A549 (cell line): ENCODE measurements around the gene CYB561D1. TPM values are rescaled to one million over a fixed set of nuclear protein-coding genes. Genes with fewer than 3 reads are reported as not detected.

ENCODE experiments used
- ATAC-seq, 2 experiments: fragments of 200-7000 bp in 1 of 2; fragments of >200 bp in 1 of 2; cut with Nextera tagmentation in 1 of 2; cut with Tn5 transposase in 1 of 2; 3 replicates each; pipeline versions ENCODE4 v1.8.0 to v1.9.1; 2018 to 2020; ENCODE audit warnings: mild to moderate bottlenecking in 1 of 2, moderate library complexity in 1 of 2
- CTCF ChIA-PET: fragments of 300-600 bp; sonication (Branson Sonifier 250); formaldehyde crosslinking; extraction: SDS; loops from one replicate; lab custom pipeline; 2021; ENCODE audit warnings: antibody characterized with exemption, inconsistent platforms; lab: Yijun Ruan, JAX
- POLR2A ChIA-PET: fragments of 350-600 bp; formaldehyde crosslinking; extraction: SDS; loops from one replicate; lab custom pipeline; 2021; ENCODE audit warnings: antibody characterized with exemption, inconsistent platforms; lab: Yijun Ruan, JAX
- DNase-seq, 2 experiments: peaks; one replicate each; pipeline versions ENCODE4 v3.0.0 to v3.0.0-alpha.2; 2011 to 2016; ENCODE audit warnings: low read depth in 1 of 2, low spot score in 1 of 2
- FAIRE-seq: peaks from 2 replicates; lab custom pipeline; 2011; peaks lifted over from hg19 to GRCh38; lab: Jason Lieb, UNC
- H3K27ac ChIP-seq, 2 experiments: fragments of >200 bp; sonication (Bioruptor Twin); formaldehyde crosslinking; 3 replicates each; pipeline ENCODE4 v1.5.1; 2016 to 2017
- H3K4me1 ChIP-seq: fragments of >200 bp; sonication (Bioruptor Twin); formaldehyde crosslinking; 3 replicates; pipeline ENCODE4 v1.6.1; 2016
- H3K4me2 ChIP-seq: fragments of >200 bp; sonication (Bioruptor Twin); formaldehyde crosslinking; 3 replicates; pipeline ENCODE4 v1.6.1; 2016
- H3K4me3 ChIP-seq: fragments of >200 bp; sonication (Bioruptor Twin); formaldehyde crosslinking; 3 replicates; pipeline ENCODE4 v1.5.1; 2016
- H3K9me3 ChIP-seq: fragments of >200 bp; sonication (Bioruptor Twin); formaldehyde crosslinking; 3 replicates; pipeline ENCODE4 v1.6.1; 2016
- BCL3 ChIP-seq: fragments of >200 bp; sonication (Bioruptor Twin); formaldehyde crosslinking; IDR thresholded peaks from 3 replicates; pipeline ENCODE4 v1.6.1; 2016
- BHLHE40 ChIP-seq: IDR thresholded peaks from 2 replicates; pipeline ENCODE4 v1.6.1; 2012; ENCODE audit warnings: low read depth, low read length, inconsistent platforms
- CBX2 ChIP-seq: fragments of 200-600 bp; sonication (generic); IDR thresholded peaks from 2 replicates; pipeline ENCODE4 v1.6.1; 2016; ENCODE audit warnings: low read depth, mild to moderate bottlenecking, borderline replicate concordance
- CHD4 ChIP-seq: fragments of 200-600 bp; sonication (generic); IDR thresholded peaks from 2 replicates; pipeline ENCODE4 v1.6.1; 2016; ENCODE audit warnings: antibody characterized with exemption, mild to moderate bottlenecking, borderline replicate concordance
- FOSB ChIP-seq: fragments of 250-450 bp; sonication (Bioruptor Pico); IDR thresholded peaks from 2 replicates; pipeline ENCODE4 v1.5.0; 2020; ENCODE audit warnings: mild to moderate bottlenecking, moderate library complexity
- FOXS1 ChIP-seq: fragments of 250-450 bp; sonication (Bioruptor Pico); IDR thresholded peaks from 2 replicates; pipeline ENCODE4 v1.5.0; 2020; ENCODE audit warnings: mild to moderate bottlenecking, moderate library complexity
- HDAC2 ChIP-seq: fragments of 200-600 bp; sonication (generic); IDR thresholded peaks from 2 replicates; pipeline ENCODE4 v1.6.1; 2016
- HOXB5 ChIP-seq: fragments of 250-450 bp; sonication (Bioruptor Pico); IDR thresholded peaks from 2 replicates; pipeline ENCODE4 v1.5.0; 2020; ENCODE audit warnings: mild to moderate bottlenecking, moderate library complexity
- JUNB ChIP-seq: fragments of >200 bp; sonication (Bioruptor Twin); formaldehyde crosslinking; IDR thresholded peaks from 2 replicates; pipeline ENCODE4 v1.6.1; 2016
- KDM5A ChIP-seq: fragments of 200-600 bp; sonication (generic); IDR thresholded peaks from 2 replicates; pipeline ENCODE4 v1.6.1; 2016; ENCODE audit warnings: antibody characterized with exemption, mild to moderate bottlenecking
- MAFK ChIP-seq: fragments of 450-650 bp; IDR thresholded peaks from 2 replicates; pipeline ENCODE4 v1.6.1; 2014; ENCODE audit not compliant: partially characterized antibody
- MAZ ChIP-seq: fragments of 150-350 bp; IDR thresholded peaks from 2 replicates; pipeline ENCODE4 v1.6.1; 2014; ENCODE audit warnings: antibody characterized with exemption, low read depth, low read length, borderline replicate concordance
- NFE2L2 ChIP-seq: fragments of 150-350 bp; conservative IDR thresholded peaks from 2 replicates; pipeline ENCODE4 v1.6.1; 2014; ENCODE audit warnings: low read length
- NPAS2 ChIP-seq: fragments of 250-450 bp; sonication (Bioruptor Pico); IDR thresholded peaks from 2 replicates; pipeline ENCODE4 v1.8.0; 2022; ENCODE audit warnings: mild to moderate bottlenecking, moderate library complexity, borderline replicate concordance
- NR3C1 ChIP-seq: fragments of >200 bp; sonication (Bioruptor Twin); formaldehyde crosslinking; IDR thresholded peaks from 3 replicates; pipeline ENCODE4 v1.6.1; 2017
- RARB ChIP-seq: fragments of 250-450 bp; sonication (Bioruptor Pico); IDR thresholded peaks from 2 replicates; pipeline ENCODE4 v1.8.0; 2021; ENCODE audit warnings: mild to moderate bottlenecking, moderate library complexity
- REST ChIP-seq: fragments of 200-600 bp; sonication (generic); IDR thresholded peaks from 2 replicates; pipeline ENCODE4 v1.6.1; 2016; ENCODE audit warnings: antibody characterized with exemption, mild to moderate bottlenecking, moderate library complexity
- RFX5 ChIP-seq: fragments of 450-650 bp; IDR thresholded peaks from 2 replicates; pipeline ENCODE4 v1.7.1; 2014; ENCODE audit warnings: antibody characterized with exemption, mild to moderate bottlenecking, moderate library complexity
- RNF2 ChIP-seq: fragments of 200-600 bp; sonication (generic); IDR thresholded peaks from 2 replicates; pipeline ENCODE4 v1.6.1; 2016; ENCODE audit warnings: low read depth, mild to moderate bottlenecking, antibody characterized with exemption, moderate library complexity, borderline replicate concordance
- TFCP2L1 ChIP-seq: fragments of 250-450 bp; sonication (Bioruptor Pico); IDR thresholded peaks from 2 replicates; pipeline ENCODE4 v1.5.0; 2021; ENCODE audit warnings: mild to moderate bottlenecking
- USF2 ChIP-seq: fragments of 450-650 bp; IDR thresholded peaks from 2 replicates; pipeline ENCODE4 v1.6.1; 2014; ENCODE audit warnings: antibody characterized with exemption
- ZFP36 ChIP-seq: fragments of 450-650 bp; IDR thresholded peaks from 2 replicates; pipeline ENCODE4 v1.6.1; 2014; ENCODE audit warnings: borderline replicate concordance; ENCODE audit not compliant: partially characterized antibody
- ZNF302 ChIP-seq: fragments of 250-450 bp; sonication (Bioruptor Pico); IDR thresholded peaks from 2 replicates; pipeline ENCODE4 v1.9.0; 2021; ENCODE audit warnings: inconsistent platforms, mild to moderate bottlenecking, moderate library complexity
- WGBS: methylation state at CpG from one replicate; pipeline ENCODE4 v1.1.6; 2017; ENCODE audit errors: missing lambda C conversion rate; 5-methylcytosine and 5-hydroxymethylcytosine counted together
- polyA plus RNA-seq, 4 experiments: library from polyadenylated mRNA; depleted of rRNA in 3 of 4; stranded (reverse); fragments of >200 nt; fragmentation: RNase III in 1 of 4; extraction: RNeasy Plus Mini Kit Qiagen cat#74134 plus additional on column Dnase treatment in 1 of 4; gene quantifications; 2 replicates in 3 of 4; 3 replicates in 1 of 4; pipeline ENCODE4 v1.2.3, GENCODE V29; 2011 to 2017
- TF ChIP-seq, protein P1 (sequence below): fragments of 250-450 bp; sonication (Bioruptor Pico); IDR thresholded peaks from 2 replicates; pipeline ENCODE4 v1.5.0; 2021; ENCODE audit warnings: mild to moderate bottlenecking, moderate library complexity, borderline replicate concordance
- TF ChIP-seq, protein P2 (sequence below): IDR thresholded peaks from 2 replicates; pipeline ENCODE4 v1.6.1; 2012; ENCODE audit warnings: low read depth, borderline replicate concordance
- TF ChIP-seq, protein P3 (sequence below): fragments of 250-450 bp; sonication (Bioruptor Pico); IDR thresholded peaks from 2 replicates; pipeline ENCODE4 v1.5.0; 2020; ENCODE audit warnings: low read depth, mild to moderate bottlenecking, moderate library complexity

The CYB561D1 gene
- polyA plus RNA-seq, 2 of the 4 experiments (the other 2 are of a cell fraction), result 4.0 to 5.2 TPM

DNA sequence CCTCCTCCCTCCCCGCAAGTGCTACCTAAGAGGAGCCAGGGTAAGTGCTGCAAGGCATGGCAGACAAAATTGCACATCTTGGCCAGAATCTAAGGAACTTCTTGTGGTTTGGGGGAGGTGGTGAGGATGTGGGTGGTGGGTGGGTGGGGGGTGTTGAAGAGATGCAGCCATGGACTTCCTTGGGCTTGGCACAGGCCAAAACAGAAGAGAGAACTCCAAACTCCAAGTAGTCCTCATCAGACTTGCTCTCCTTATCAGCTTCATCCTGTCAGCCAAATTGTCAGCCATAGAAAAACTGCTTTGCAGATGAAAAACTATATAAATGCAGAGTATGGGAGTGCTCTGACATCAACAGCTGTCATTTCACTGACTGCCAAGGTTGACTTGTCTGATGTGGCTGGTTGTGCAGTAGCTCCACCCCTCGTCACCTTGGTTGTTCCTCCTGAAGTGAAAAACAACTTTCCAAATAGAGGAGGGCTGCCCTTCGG lies 8.5 kb downstream of the CYB561D1 start:
- DNase-seq (no peak), ATAC-seq (no peak), FAIRE-seq (no peak)
- 93% methylated on average over 3 of the region's 3 CpGs for WGBS
- H3K4me1 ChIP-seq, result no peaks in the 10 kb centered on the region
- H3K9me3 ChIP-seq, result no peaks in the 10 kb centered on the region
- H3K4me2 ChIP-seq, result no peak overlapping the region
- CTCF ChIA-PET, result interaction anchor here (0.7 to 23.6 kb wide), 6 partner anchors 8 to 29 kb away, joined by 3 to 749 read pairs (median 4); partner anchors contain the start of genes CYB561D1 and GPR61
- POLR2A ChIA-PET, result no interaction called here
- TF ChIP-seq FOSB (CRISPR knock-in tag) (no peak), ZFP36 (no peak), FOXS1 (CRISPR knock-in tag) (no peak), JUNB (no peak), MAFK (no peak), RARB (CRISPR knock-in tag) (no peak), TFCP2L1 (CRISPR knock-in tag) (no peak), NR3C1 (no peak), RNF2 (no peak), NPAS2 (CRISPR knock-in tag) (no peak), ZNF302 (CRISPR knock-in tag) (no peak), BCL3 (no peak), KDM5A (no peak), NFE2L2 (no peak), CBX2 (no peak), MAZ (no peak)
- TF ChIP-seq, protein P1, sequence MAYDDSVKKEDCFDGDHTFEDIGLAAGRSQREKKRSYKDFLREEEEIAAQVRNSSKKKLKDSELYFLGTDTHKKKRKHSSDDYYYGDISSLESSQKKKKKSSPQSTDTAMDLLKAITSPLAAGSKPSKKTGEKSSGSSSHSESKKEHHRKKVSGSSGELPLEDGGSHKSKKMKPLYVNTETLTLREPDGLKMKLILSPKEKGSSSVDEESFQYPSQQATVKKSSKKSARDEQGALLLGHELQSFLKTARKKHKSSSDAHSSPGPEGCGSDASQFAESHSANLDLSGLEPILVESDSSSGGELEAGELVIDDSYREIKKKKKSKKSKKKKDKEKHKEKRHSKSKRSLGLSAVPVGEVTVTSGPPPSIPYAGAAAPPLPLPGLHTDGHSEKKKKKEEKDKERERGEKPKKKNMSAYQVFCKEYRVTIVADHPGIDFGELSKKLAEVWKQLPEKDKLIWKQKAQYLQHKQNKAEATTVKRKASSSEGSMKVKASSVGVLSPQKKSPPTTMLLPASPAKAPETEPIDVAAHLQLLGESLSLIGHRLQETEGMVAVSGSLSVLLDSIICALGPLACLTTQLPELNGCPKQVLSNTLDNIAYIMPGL (CRISPR knock-in tag), result no peak
- TF ChIP-seq, protein P2, sequence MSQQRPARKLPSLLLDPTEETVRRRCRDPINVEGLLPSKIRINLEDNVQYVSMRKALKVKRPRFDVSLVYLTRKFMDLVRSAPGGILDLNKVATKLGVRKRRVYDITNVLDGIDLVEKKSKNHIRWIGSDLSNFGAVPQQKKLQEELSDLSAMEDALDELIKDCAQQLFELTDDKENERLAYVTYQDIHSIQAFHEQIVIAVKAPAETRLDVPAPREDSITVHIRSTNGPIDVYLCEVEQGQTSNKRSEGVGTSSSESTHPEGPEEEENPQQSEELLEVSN, result no peak
- H3K27ac ChIP-seq, result no peak overlapping the region
- no peak overlapping the region for H3K4me3 ChIP-seq

DNA sequence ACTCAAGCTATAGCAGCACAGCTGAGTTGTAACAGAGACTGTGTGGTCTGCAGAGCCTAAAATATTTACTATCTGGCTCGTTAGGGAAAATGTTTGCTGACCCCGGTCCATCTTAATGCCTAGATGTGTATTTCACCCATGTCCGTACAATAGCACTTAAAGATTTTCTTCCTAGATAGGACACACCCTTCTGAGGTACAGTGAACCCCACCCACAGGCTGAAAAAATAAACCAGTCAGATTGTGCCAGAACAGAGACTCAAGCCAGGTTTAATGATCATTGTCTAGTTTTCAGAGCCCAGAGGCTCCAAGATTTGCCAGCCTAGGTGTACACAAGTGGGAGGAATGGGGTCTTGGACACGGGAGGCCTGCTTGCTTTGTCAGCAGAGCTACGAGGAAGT lies 10.0 kb downstream of the CYB561D1 start:
- CTCF ChIA-PET, result interaction anchor here (1.5 to 23.6 kb wide), 4 partner anchors 10 to 43 kb away, joined by 3 to 749 read pairs (median 166); partner anchors contain the start of genes CYB561D1 and GPR61

DNA sequence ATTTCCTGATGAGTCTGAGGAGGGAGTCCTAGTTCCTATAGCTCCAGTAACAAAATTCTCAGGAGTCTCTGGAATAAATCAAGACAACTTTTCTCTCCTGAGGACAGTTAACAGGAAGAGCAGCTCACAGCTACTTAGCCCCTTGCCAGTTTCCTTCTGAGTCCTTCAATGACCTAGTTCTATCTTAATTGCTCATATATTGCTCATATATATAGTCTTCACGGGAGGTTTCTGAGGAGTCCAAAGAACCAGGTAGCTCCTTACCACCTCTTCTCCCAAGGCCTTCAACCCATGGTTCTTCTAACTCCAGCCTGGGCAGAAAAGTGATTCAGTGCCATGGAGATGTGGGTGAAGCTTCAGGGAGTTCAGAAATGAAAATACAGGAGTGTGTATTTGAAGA lies 11.1 kb downstream of the CYB561D1 start:
- no peak for DNase-seq
- Histone ChIP-seq H3K27ac (no peak overlapping the region), H3K4me3 (no peak overlapping the region), H3K4me2 (no peak overlapping the region), H3K9me3 (no peaks in the 10 kb centered on the region), H3K4me1 (peaks cover 1% of the 10 kb centered on the region; the same call in 1 of the 3 replicates)
- WGBS, result 74% methylated on average over 1 of the region's 1 CpG
- ATAC-seq, result no peak
- FAIRE-seq, result no peak
- POLR2A ChIA-PET, result no interaction called here
- CTCF ChIA-PET, result interaction anchor here (1.0 to 16.9 kb wide), 5 partner anchors 11 to 476 kb away, joined by 3 to 232 read pairs (median 4); partner anchors contain the start of genes CYB561D1 and GNAI3
- no peak for TF ChIP-seq RFX5
- TF ChIP-seq HOXB5 (CRISPR knock-in tag), result no peak
- no peak for TF ChIP-seq USF2
- TF ChIP-seq REST, result no peak
- TF ChIP-seq, protein P3, sequence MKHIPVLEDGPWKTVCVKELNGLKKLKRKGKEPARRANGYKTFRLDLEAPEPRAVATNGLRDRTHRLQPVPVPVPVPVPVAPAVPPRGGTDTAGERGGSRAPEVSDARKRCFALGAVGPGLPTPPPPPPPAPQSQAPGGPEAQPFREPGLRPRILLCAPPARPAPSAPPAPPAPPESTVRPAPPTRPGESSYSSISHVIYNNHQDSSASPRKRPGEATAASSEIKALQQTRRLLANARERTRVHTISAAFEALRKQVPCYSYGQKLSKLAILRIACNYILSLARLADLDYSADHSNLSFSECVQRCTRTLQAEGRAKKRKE (CRISPR knock-in tag), result no peak
- TF ChIP-seq MAZ, result no peak
- TF ChIP-seq FOXS1 (CRISPR knock-in tag), result no peak
- no peak for TF ChIP-seq CHD4
- TF ChIP-seq HDAC2, result no peak
- no peak for TF ChIP-seq BHLHE40

More for the DNA sequence above, 10.0 kb downstream of the CYB561D1 start:
- Histone ChIP-seq H3K4me3 (no peak overlapping the region), H3K27ac (no peak overlapping the region), H3K9me3 (no peaks in the 10 kb centered on the region)
- POLR2A ChIA-PET, result no interaction called here
- DNase-seq (no peak), FAIRE-seq (no peak), ATAC-seq (no peak)
- 69% methylated on average over 5 of the region's 5 CpGs for WGBS
- TF ChIP-seq FOXS1 (CRISPR knock-in tag), result no peak
- TF ChIP-seq, all 56 proteins: peak for 0
- Histone ChIP-seq H3K4me1 (no peaks in the 10 kb centered on the region), H3K4me2 (no peak overlapping the region)
